GM18507 (cell line): ENCODE data around the gene GLI2.

Experiments used
- DNase-seq: peaks from one replicate; pipeline ENCODE4 v3.0.0; 2011; ENCODE audit warnings: low read depth; ENCODE audit not compliant: insufficient read length; ENCODE audit errors: extremely low spot score
- FAIRE-seq: peaks from 2 replicates; lab custom pipeline; 2011; peaks lifted over from hg19 to GRCh38; lab: Jason Lieb, UNC

The GLI2 gene

DNA sequence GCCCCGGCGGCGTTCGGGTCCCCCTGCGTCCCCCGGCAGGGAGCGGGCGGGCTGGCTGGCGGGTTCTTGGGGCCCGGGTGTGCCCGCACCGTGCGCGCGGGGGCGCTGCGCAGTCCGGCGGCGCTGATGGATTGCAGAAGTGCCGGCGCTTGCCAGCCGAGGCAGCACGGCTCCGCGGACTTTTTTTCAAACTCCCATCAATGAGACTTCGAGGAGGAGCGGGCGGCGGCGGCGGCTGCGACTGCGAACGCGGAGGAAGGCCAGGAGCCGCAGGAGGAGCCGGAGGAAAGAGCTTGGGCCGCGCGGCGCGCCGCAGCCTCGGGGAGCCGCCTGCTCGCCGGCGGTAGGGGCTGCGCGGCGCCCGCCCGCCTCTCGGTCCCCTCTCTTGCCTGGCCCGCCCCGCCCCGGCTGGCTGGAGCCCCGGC lies at the start of gene GLI2:
Gene GLI2, plus strand, starts transcription at position 123 of the 425 bp plus-strand sequence. CDS start 61,453 bp downstream, outside the sequence.
- no peak for DNase-seq
- FAIRE-seq, result no peak

DNA sequence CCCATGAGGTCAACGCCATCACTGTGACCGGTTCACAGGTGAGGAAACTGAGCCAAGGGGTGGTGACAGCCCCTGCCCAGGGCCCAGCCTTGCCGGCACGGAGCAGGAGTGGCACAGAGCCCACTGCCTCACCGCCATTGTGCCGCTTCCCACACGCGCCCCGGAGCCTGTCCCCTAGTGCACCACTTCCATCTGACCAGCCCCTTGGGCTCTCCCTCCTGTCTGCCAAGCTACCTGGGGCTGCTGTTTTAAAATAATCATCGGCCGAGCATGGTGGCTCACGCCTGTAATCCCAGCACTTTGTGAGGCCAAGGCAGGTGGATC lies 49.7 kb upstream of the GLI2 start:
- no peak for FAIRE-seq
- no peak for DNase-seq

DNA sequence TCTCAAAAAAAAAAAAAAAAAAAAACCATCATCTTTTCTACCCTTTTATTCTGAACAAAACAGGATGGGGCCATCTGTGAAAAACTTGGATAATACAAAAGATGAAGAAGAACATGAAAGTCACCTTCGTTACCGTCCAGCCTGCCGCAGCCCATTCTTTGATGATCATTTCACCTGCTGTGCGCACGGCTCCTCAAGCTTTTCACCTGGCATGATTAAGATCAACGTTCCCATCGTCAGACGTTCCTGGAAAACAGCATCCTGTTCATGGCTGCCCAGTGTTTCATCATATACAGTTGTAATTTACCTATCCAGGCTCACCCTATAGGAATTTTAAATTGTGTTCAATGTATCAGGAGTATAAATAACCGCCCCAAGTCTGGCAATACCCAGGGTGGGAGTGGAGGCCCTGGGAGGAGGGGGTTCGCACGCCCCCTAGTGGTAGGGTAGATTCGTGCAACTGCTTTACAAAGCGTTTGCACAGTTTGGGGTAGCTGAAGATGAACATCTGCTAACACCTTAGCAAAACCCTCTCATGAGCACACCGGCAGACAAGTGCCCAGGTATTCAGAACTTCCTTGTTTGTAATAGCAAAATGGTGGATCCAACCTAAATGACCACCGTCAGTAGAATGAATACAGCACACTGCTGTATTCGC lies 49.0 kb upstream of the GLI2 start:
- FAIRE-seq (no peak), DNase-seq (no peak)

GRCh38 chr2:120687210-120687609 lies 48.5 kb upstream of the GLI2 start:
- DNase-seq, result no peak
- no peak for FAIRE-seq

DNA sequence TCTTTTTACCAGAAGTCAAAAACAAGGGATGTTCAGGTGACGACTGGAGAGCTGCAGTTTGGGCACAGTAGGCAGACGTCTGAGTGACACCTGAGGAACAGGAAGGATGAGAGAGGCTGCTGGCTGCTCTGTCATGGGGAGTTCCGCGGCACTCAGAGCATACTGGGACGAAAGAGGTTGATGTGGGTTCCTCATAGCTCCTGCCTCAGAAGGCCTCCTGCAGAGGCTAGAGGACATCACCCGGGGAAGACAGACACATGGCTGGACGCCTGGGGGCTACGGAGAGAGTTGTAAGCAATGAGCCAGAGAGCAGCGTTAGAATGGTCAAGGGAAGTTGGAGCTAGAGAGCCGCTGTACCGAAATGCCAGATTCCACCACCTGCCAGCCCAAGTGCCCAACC lies 45.1 kb upstream of the GLI2 start:
- no peak for DNase-seq
- FAIRE-seq, result no peak

DNA sequence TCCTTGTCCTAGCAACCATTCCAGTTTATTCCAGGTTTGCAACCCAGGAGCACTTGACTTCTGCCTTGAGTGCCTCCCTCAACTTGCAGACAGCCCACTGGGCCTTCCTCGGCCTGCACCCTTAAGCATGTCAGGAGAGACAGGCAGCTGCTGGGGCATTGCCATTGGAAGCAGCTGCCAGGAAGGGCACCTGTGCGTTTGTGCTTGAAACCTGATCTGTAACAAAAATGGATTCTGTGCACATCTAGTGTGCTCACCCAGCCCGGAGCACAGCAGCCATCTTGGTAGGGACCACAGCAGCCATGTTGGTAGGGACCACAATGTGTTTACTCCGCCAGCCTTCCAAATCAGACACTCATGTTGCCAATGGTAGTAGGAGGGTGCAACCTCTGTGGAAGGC lies 44.3 kb upstream of the GLI2 start:
- DNase-seq, result no peak
- FAIRE-seq, result no peak

GRCh38 chr2:120692691-120693090 lies 43.0 kb upstream of the GLI2 start:
- no peak for DNase-seq
- no peak for FAIRE-seq

DNA sequence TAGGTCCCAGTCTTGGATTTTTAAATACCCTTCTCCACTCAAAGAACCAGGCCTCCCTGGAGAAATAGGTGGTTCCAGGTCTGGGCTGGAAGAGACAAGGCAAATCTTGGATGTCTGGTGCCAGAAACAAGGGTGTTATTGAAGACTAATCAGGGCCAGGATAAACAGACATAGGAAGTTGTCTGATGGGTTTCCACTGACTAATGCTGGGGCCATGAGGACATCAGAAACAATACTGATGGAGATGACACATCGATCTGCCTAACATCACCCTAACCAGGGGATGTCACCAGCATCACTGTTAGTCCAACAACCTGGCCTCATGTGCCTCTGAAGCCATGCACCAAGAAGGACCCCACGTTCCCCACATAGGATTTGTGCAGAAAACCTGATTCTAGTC lies 42.5 kb upstream of the GLI2 start:
- DNase-seq, result no peak
- FAIRE-seq, result no peak

GRCh38 chr2:120694034-120694433 lies 41.6 kb upstream of the GLI2 start:
- FAIRE-seq, result no peak
- no peak for DNase-seq

GRCh38 chr2:120697471-120697870 lies 38.2 kb upstream of the GLI2 start:
- DNase-seq, result no peak
- no peak for FAIRE-seq

GRCh38 chr2:120699292-120699691 lies 36.4 kb upstream of the GLI2 start:
- FAIRE-seq (no peak), DNase-seq (no peak)

DNA sequence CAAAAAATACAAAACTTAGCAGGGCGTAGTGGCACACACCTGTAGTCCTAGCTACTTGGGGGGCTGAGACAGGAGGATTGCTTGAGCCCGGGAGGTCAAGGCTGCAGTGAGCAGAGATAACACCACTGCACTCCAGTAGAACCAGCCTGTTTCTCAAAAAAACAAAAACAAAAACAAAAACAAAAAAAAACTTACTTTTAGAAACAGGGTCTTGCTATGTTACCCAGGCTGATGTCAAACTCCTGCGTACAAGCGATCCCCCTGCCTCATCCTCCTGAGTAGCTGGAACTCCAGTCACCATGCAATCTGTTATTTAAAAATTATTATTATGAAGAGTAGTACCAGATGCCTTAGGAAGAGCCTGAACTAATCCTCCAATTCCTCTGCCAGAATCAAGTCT lies 35.0 kb upstream of the GLI2 start:
- FAIRE-seq (no peak), DNase-seq (no peak)

GRCh38 chr2:120701096-120701495 lies 34.6 kb upstream of the GLI2 start:
- FAIRE-seq, result no peak
- no peak for DNase-seq

- no peak for DNase-seq
- no peak for FAIRE-seq
Observed at GRCh38 chr2:120701499-120701898, 34.2 kb upstream of the GLI2 start.

GRCh38 chr2:120702061-120702460 lies 33.6 kb upstream of the GLI2 start:
- FAIRE-seq (no peak), DNase-seq (no peak)

GRCh38 chr2:120702801-120703200 lies 32.9 kb upstream of the GLI2 start:
- DNase-seq (no peak), FAIRE-seq (no peak)

- DNase-seq (no peak), FAIRE-seq (no peak)
Observed at GRCh38 chr2:120703330-120703994, 32.2 kb upstream of the GLI2 start.

DNA sequence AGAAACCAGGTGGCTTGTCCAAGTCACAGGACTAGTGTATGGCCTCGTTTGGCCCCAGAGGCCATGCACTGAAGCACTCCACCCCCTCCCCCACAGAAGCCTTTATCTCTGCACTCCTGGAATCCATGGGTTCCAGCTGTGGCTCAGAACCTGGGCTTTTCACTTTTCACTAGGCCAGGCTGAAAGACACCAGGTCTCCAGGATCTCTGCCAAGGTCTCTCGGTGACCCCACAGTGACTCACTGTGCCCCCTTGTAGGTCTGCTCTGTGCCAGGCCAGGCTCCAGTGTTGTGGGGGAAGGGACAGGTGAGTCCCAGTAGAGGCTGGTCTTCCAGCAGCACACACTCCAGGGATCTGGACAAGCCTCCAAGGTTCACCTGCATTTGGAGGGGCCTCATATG lies 31.0 kb upstream of the GLI2 start:
- DNase-seq (no peak), FAIRE-seq (no peak)

- no peak for DNase-seq
- no peak for FAIRE-seq
Observed at GRCh38 chr2:120707816-120708215, 27.9 kb upstream of the GLI2 start.

GRCh38 chr2:120708944-120709607 lies 26.6 kb upstream of the GLI2 start:
- FAIRE-seq (no peak), DNase-seq (no peak)

GRCh38 chr2:120709608-120710041 lies 26.0 kb upstream of the GLI2 start:
- no peak for FAIRE-seq
- no peak for DNase-seq
